IMR-90 (cell line): ENCODE measurements around the gene PITPNM3. TPM values are rescaled to one million over a fixed set of nuclear protein-coding genes. Genes with fewer than 3 reads are reported as not detected.

ENCODE experiments used
- ATAC-seq: fragments of 200-7000 bp; cut with Tn5 transposase; 2 replicates; pipeline ENCODE4 v1.9.1; 2020; ENCODE audit warnings: low read depth, mild to moderate bottlenecking, moderate library complexity
- BruUV-seq: library from RNA; stranded (reverse); fragments of 400-500 nt; replicated peaks from 2 replicates; lab custom pipeline; 2021; lab: Mats Ljungman, UMichigan
- CTCF ChIA-PET: fragments of 300-600 bp; formaldehyde crosslinking; extraction: SDS; loops from one replicate; lab custom pipeline; 2021; ENCODE audit warnings: antibody characterized with exemption; lab: Yijun Ruan, JAX
- POLR2A ChIA-PET: fragments of 300-600 bp; sonication (Branson Sonifier 250); formaldehyde crosslinking; loops from one replicate; lab custom pipeline; 2022; ENCODE audit warnings: antibody characterized with exemption; ENCODE audit not compliant: unreplicated experiment; lab: Charles Lee
- DNase-seq: peaks from one replicate; pipeline ENCODE4 v3.0.0; 2013
- H2AFZ ChIP-seq: replicated peaks from 2 replicates; pipeline ENCODE3; 2013; ENCODE audit warnings: low read length, mild to moderate bottlenecking; ENCODE audit not compliant: poor library complexity
- H2AK5ac ChIP-seq: 2 replicates; pipeline ENCODE4 v1.6.1; 2013; ENCODE audit warnings: low read depth, low read length, inconsistent platforms
- H2AK9ac ChIP-seq: replicated peaks from 2 replicates; pipeline ENCODE3; 2013; ENCODE audit warnings: mild to moderate bottlenecking, low read depth, low read length, moderate library complexity; ENCODE audit not compliant: poor library complexity
- H2BK120ac ChIP-seq: 2 replicates; pipeline ENCODE4 v1.6.1; 2013; ENCODE audit warnings: low read depth, low read length, inconsistent platforms
- H2BK15ac ChIP-seq: 3 replicates; pipeline ENCODE4 v1.6.1; 2013; ENCODE audit warnings: low read depth, low read length, inconsistent platforms
- H2BK20ac ChIP-seq: 2 replicates; pipeline ENCODE4 v1.6.1; 2013; ENCODE audit warnings: low read depth, mild to moderate bottlenecking, inconsistent platforms, low read length, moderate library complexity
- H2BK5ac ChIP-seq: 2 replicates; pipeline ENCODE4 v1.6.1; 2013; ENCODE audit warnings: mild to moderate bottlenecking, low read depth, low read length, inconsistent platforms; ENCODE audit not compliant: poor library complexity, severe bottlenecking
- H3K14ac ChIP-seq: replicated peaks from 2 replicates; pipeline ENCODE4 v1.6.1; 2013; ENCODE audit warnings: low read depth, low read length, inconsistent platforms
- H3K18ac ChIP-seq: 2 replicates; pipeline ENCODE4 v1.6.1; 2013; ENCODE audit warnings: low read depth, low read length, control low read depth
- H3K23ac ChIP-seq: 2 replicates; pipeline ENCODE4 v1.6.1; 2013; ENCODE audit warnings: low read depth, low read length, inconsistent platforms
- H3K27ac ChIP-seq: 2 replicates; pipeline ENCODE4 v1.5.1; 2013; ENCODE audit warnings: mild to moderate bottlenecking, control low read depth, low read length; ENCODE audit not compliant: insufficient read depth
- H3K27me3 ChIP-seq: 2 replicates; pipeline ENCODE4 v1.6.1; 2013; ENCODE audit warnings: low read length; ENCODE audit not compliant: control insufficient read depth, insufficient read depth
- H3K36me3 ChIP-seq: 2 replicates; pipeline ENCODE4 v1.6.1; 2013; ENCODE audit warnings: low read length, mixed read lengths; ENCODE audit not compliant: control insufficient read depth, insufficient read depth
- H3K4ac ChIP-seq: 2 replicates; pipeline ENCODE4 v1.6.1; 2013; ENCODE audit warnings: low read depth, low read length, inconsistent platforms
- H3K4me1 ChIP-seq: 2 replicates; pipeline ENCODE4 v1.6.1; 2013; ENCODE audit warnings: low read length, mixed read lengths; ENCODE audit not compliant: control insufficient read depth, insufficient read depth
- H3K4me2 ChIP-seq: 2 replicates; pipeline ENCODE4 v1.6.1; 2013; ENCODE audit warnings: low read depth, mild to moderate bottlenecking, control low read depth, low read length, moderate library complexity
- H3K4me3 ChIP-seq: 2 replicates; pipeline ENCODE4 v1.5.1; 2013; ENCODE audit warnings: low read depth, mild to moderate bottlenecking, control low read depth, low read length, moderate library complexity; ENCODE audit not compliant: insufficient read depth
- H3K56ac ChIP-seq: 2 replicates; pipeline ENCODE4 v1.6.1; 2013; ENCODE audit warnings: low read length, inconsistent platforms; ENCODE audit not compliant: insufficient read depth; ENCODE audit errors: extremely low read depth
- H3K79me1 ChIP-seq, 2 experiments: 2 replicates each; pipeline ENCODE4 v1.6.1; 2013; ENCODE audit warnings: low read length in 2 of 2, inconsistent platforms in 1 of 2, low read depth in 1 of 2
- H3K9ac ChIP-seq: 2 replicates; pipeline ENCODE4 v1.6.1; 2013; ENCODE audit warnings: low read depth, low read length, control low read depth
- H3K9me1 ChIP-seq: 2 replicates; pipeline ENCODE4 v1.6.1; 2013; ENCODE audit warnings: low read length, inconsistent platforms; ENCODE audit not compliant: insufficient read depth
- H3K9me3 ChIP-seq: 2 replicates; pipeline ENCODE4 v1.6.1; 2013; ENCODE audit warnings: low read length; ENCODE audit not compliant: control insufficient read depth, insufficient read depth
- H4K20me1 ChIP-seq: 2 replicates; pipeline ENCODE4 v1.6.1; 2013; ENCODE audit warnings: low read length, inconsistent platforms; ENCODE audit not compliant: insufficient read depth
- H4K5ac ChIP-seq: 2 replicates; pipeline ENCODE4 v1.6.1; 2013; ENCODE audit warnings: mild to moderate bottlenecking, low read depth, low read length, control low read depth
- H4K8ac ChIP-seq, 2 experiments: 2 replicates each; pipeline ENCODE4 v1.6.1; 2013; ENCODE audit warnings: low read depth in 2 of 2, low read length in 2 of 2, control low read depth in 1 of 2, inconsistent platforms in 1 of 2
- H4K91ac ChIP-seq: 2 replicates; pipeline ENCODE4 v1.6.1; 2013; ENCODE audit warnings: low read depth, low read length, inconsistent platforms; ENCODE audit not compliant: insufficient read depth
- BHLHE40 ChIP-seq: fragments of 150-350 bp; IDR thresholded peaks from 2 replicates; pipeline ENCODE4 v1.6.1; 2016; ENCODE audit warnings: mild to moderate bottlenecking, low read depth, low read length
- CHD1 ChIP-seq: IDR thresholded peaks from 2 replicates; pipeline ENCODE4 v1.6.1; 2012; ENCODE audit warnings: low read depth, low read length, improper control_type of control experiment
- CTCF ChIP-seq: conservative IDR thresholded peaks from 2 replicates; pipeline ENCODE4 v1.5.1; 2012; ENCODE audit warnings: mild to moderate bottlenecking, low read depth, low read length, improper control_type of control experiment
- MAFK ChIP-seq: IDR thresholded peaks from 2 replicates; pipeline ENCODE4 v1.6.1; 2012; ENCODE audit warnings: low read depth, low read length, improper control_type of control experiment
- MAZ ChIP-seq: IDR thresholded peaks from 2 replicates; pipeline ENCODE4 v1.6.1; 2012; ENCODE audit warnings: low read depth, mild to moderate bottlenecking, low read length, improper control_type of control experiment, moderate library complexity, borderline replicate concordance
- MXI1 ChIP-seq: IDR thresholded peaks from 2 replicates; pipeline ENCODE4 v1.6.1; 2012; ENCODE audit warnings: low read depth, mild to moderate bottlenecking, low read length, moderate library complexity, borderline replicate concordance
- NFE2L2 ChIP-seq: fragments of 150-350 bp; IDR thresholded peaks from 2 replicates; pipeline ENCODE4 v1.6.1; 2016; ENCODE audit warnings: low read depth, mild to moderate bottlenecking, low read length
- POLR2A ChIP-seq: IDR thresholded peaks from 2 replicates; pipeline ENCODE4 v1.6.1; 2012; ENCODE audit warnings: mild to moderate bottlenecking, low read depth, low read length
- RAD21 ChIP-seq: IDR thresholded peaks from 2 replicates; pipeline ENCODE4 v1.6.1; 2012; ENCODE audit warnings: low read length, improper control_type of control experiment
- RCOR1 ChIP-seq: IDR thresholded peaks from 2 replicates; pipeline ENCODE4 v1.6.1; 2012; ENCODE audit warnings: mild to moderate bottlenecking, low read length, improper control_type of control experiment; ENCODE audit not compliant: insufficient replicate concordance
- RFX5 ChIP-seq: IDR thresholded peaks from 2 replicates; pipeline ENCODE4 v1.8.0; 2012; ENCODE audit warnings: low read depth, mild to moderate bottlenecking, low read length, moderate library complexity
- SMC3 ChIP-seq: fragments of 150-350 bp; IDR thresholded peaks from 2 replicates; pipeline ENCODE4 v1.6.1; 2016; ENCODE audit warnings: low read depth, mild to moderate bottlenecking, antibody characterized with exemption, low read length, moderate library complexity
- WGBS, 2 experiments: methylation state at CpG; one replicate each; pipeline versions ENCODE4 v1.1.5 to v1.1.7; 2013; ENCODE audit warnings: missing lambda C conversion rate in 2 of 2; ENCODE audit not compliant: insufficient read length in 1 of 2; ENCODE audit errors: extremely low coverage in 2 of 2; 5-methylcytosine and 5-hydroxymethylcytosine counted together
- dilution Hi-C: fragments of 300-500 bp; cut with HindIII; formaldehyde crosslinking; loops from one replicate; pipeline ENCODE4 v1.14.3; 2018; ENCODE audit warnings: low sequenced_read_pairs; ENCODE audit not compliant: unreplicated experiment
- in situ Hi-C: fragments of 300-500 bp; cut with MboI; formaldehyde crosslinking; loops from 3 replicates; pipeline ENCODE4 v1.14.3; 2019; ENCODE audit warnings: low sequenced_read_pairs, inconsistent platforms, mixed read lengths
- intact Hi-C: fragments of 100-400 bp; cut with micrococcal nuclease; formaldehyde crosslinking; loops from 2 replicates; pipeline ENCODE4 v1.10.0; 2022
- polyA plus RNA-seq, 3 experiments: library from polyadenylated mRNA; depleted of rRNA; stranded (reverse); fragments of >200 nt; gene quantifications; 2 replicates each; pipeline ENCODE4 v1.2.3, GENCODE V29; 2012; ENCODE audit warnings: low replicate concordance in 1 of 3
- total RNA-seq: library from RNA; depleted of rRNA; stranded (reverse); fragments of >200 nt; gene quantifications from 2 replicates; pipeline ENCODE4 v1.2.3, GENCODE V29; 2012
- TF ChIP-seq, protein P1 (sequence below): fragments of 150-350 bp; IDR thresholded peaks from 2 replicates; pipeline ENCODE4 v1.6.1; 2017; ENCODE audit warnings: mild to moderate bottlenecking, antibody characterized with exemption, low read length, low read depth

The PITPNM3 gene
- total and polyA plus RNA-seq, 2 of the 4 experiments (the other 2 are of a cell fraction): 0.54 to 1.7 TPM

- peak; percentile 37 for DNase-seq
- Histone ChIP-seq H3K4me2 (no peak overlapping the region), H3K79me1 (no peaks in the 10 kb centered on the region), H2BK20ac (peak overlapping the region; percentile 4; the same call in 1 of the 2 replicates), H2BK5ac (no peak overlapping the region), H2AK9ac (peak overlapping the region; percentile 25), H3K9me1 (peaks cover 31% of the 10 kb centered on the region), H3K9ac (no peak overlapping the region), H2BK15ac (peak overlapping the region; percentile 37; the same call in 1 of the 3 replicates), H3K14ac (no peak overlapping the region), H4K20me1 (no peaks in the 10 kb centered on the region), H2AFZ (no peak overlapping the region), H3K23ac (no peak overlapping the region), H3K56ac (0 out of 2 replicates have a peak overlapping the region, but pooled peaks have one; percentile 40), H2BK120ac (peak overlapping the region; percentile 59), H3K9me3 (no peaks in the 10 kb centered on the region), H4K91ac (peak overlapping the region; percentile 61), H3K4me3 (no peak overlapping the region), H3K36me3 (no peaks in the 10 kb centered on the region), H3K27ac (no peak overlapping the region), H3K4ac (peak overlapping the region; percentile 30; the same call in 1 of the 2 replicates), H3K18ac (no peak overlapping the region), H3K4me1 (peaks cover 34% of the 10 kb centered on the region), H3K27me3 (no peaks in the 10 kb centered on the region), H4K5ac (no peak overlapping the region), H2AK5ac (peak overlapping the region; percentile 37; the same call in 1 of the 2 replicates), H4K8ac (peak overlapping the region in 1 of 2 experiments; percentile 42; a peak in 2 of 4 replicates)
- in situ Hi-C loops (no loop called here), intact Hi-C loops (no loop called here), dilution Hi-C loops (no loop called here)
- WGBS, 2 experiments: 90% methylated on average over 2 of the region's 11 CpGs; no CpG with 5 or more reads in 1 of the 2 experiments
- no peak for TF ChIP-seq CTCF
- no peak for TF ChIP-seq POLR2A
- no peak for TF ChIP-seq RAD21
- TF ChIP-seq SMC3: no peak
- TF ChIP-seq NFE2L2: no peak
- no peak for TF ChIP-seq RFX5
- no peak for TF ChIP-seq BHLHE40
- TF ChIP-seq RCOR1: no peak
- no peak for TF ChIP-seq MAZ
- TF ChIP-seq, protein P1, sequence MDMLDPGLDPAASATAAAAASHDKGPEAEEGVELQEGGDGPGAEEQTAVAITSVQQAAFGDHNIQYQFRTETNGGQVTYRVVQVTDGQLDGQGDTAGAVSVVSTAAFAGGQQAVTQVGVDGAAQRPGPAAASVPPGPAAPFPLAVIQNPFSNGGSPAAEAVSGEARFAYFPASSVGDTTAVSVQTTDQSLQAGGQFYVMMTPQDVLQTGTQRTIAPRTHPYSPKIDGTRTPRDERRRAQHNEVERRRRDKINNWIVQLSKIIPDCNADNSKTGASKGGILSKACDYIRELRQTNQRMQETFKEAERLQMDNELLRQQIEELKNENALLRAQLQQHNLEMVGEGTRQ: no peak
- TF ChIP-seq MAFK: no peak
- TF ChIP-seq CHD1: no peak
- TF ChIP-seq MXI1: no peak
- no peak for ATAC-seq
- no TSS peak for BruUV-seq
- ChIA-PET CTCF (interaction anchor here (0.6 kb wide), 2 partner anchors 20 to 1179 kb away, joined by 4 to 7 read pairs; no protein-coding TSS in a partner anchor), POLR2A (no interaction called here)
Measured at GRCh38 chr17:6509031-6509771, 47.2 kb downstream of the PITPNM3 start.
